ENCODE data around the gene TMEM182.

- TF ChIP-seq CTCF (IDR thresholded peaks at IDR 0.05) = no peak
- TF ChIP-seq POLR2A (IDR thresholded peaks at IDR 0.05) = no peak
Measured at GRCh38 chr2:102834523-102835273, 72.9 kb downstream of the TMEM182 start.
